ENCODE results near the gene DPP10.

GRCh38 chr2:114797942-114798341 lies 355.5 kb downstream of the DPP10 start:
- TF ChIP-seq REST (IDR thresholded peaks at IDR 0.05; ENCODE audit: low read depth) (no peak), NFIC (IDR thresholded peaks at IDR 0.05) (no peak)
- TF ChIP-seq, protein P1, sequence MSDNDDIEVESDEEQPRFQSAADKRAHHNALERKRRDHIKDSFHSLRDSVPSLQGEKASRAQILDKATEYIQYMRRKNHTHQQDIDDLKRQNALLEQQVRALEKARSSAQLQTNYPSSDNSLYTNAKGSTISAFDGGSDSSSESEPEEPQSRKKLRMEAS (IDR thresholded peaks at IDR 0.05): no peak

Data from Ishikawa (cell line).